Fibroblast of the aortic adventitia (primary cell): Measurements from ENCODE around the gene ZNF22. TPM values are rescaled to one million over a fixed set of nuclear protein-coding genes. Genes with fewer than 3 reads are reported as not detected.

Source experiments
- DNase-seq: peaks from one replicate; pipeline ENCODE4 v3.0.0-alpha.2; 2010; ENCODE audit warnings: low read depth
- H3K4me3 ChIP-seq: 2 replicates; pipeline ENCODE4 v1.5.1; 2011; ENCODE audit warnings: low read depth, mild to moderate bottlenecking, control low read depth, low read length, moderate library complexity
- CTCF ChIP-seq: IDR thresholded peaks from 2 replicates; pipeline ENCODE4 v1.5.1; 2011; ENCODE audit warnings: mild to moderate bottlenecking, low read length, control low read depth, inconsistent platforms; ENCODE audit not compliant: insufficient read depth
- total RNA-seq: library from RNA; depleted of rRNA; stranded (reverse); fragments of >200 nt; gene quantifications from 2 replicates; pipeline ENCODE4 v1.2.3, GENCODE V29; 2012; ENCODE audit warnings: low replicate concordance

Gene ZNF22
- total RNA-seq, 1 donor, result 16.6 TPM

GRCh38 chr10:44974082-44974627 lies 26.6 kb upstream of the ZNF22 start:
- no peak for DNase-seq
- no peak for TF ChIP-seq CTCF
- peak overlapping the region; percentile 13 for H3K4me3 ChIP-seq

- H3K4me3 ChIP-seq, result peak overlapping the region; percentile 54
- TF ChIP-seq CTCF, result peak; percentile 69
- DNase-seq, result peak; percentile 73
Observed at GRCh38 chr10:44974628-44975430, 25.9 kb upstream of the ZNF22 start.

GRCh38 chr10:44975431-44976331 lies 25.0 kb upstream of the ZNF22 start:
- H3K4me3 ChIP-seq, result peak overlapping the region; percentile 82
- DNase-seq, result peak; percentile 88
- TF ChIP-seq CTCF, result peak; percentile 13

GRCh38 chr10:44976352-44977198 lies 24.1 kb upstream of the ZNF22 start:
- peak overlapping the region; percentile 82 for H3K4me3 ChIP-seq
- no peak for TF ChIP-seq CTCF
- DNase-seq, result peak; percentile 32

DNA sequence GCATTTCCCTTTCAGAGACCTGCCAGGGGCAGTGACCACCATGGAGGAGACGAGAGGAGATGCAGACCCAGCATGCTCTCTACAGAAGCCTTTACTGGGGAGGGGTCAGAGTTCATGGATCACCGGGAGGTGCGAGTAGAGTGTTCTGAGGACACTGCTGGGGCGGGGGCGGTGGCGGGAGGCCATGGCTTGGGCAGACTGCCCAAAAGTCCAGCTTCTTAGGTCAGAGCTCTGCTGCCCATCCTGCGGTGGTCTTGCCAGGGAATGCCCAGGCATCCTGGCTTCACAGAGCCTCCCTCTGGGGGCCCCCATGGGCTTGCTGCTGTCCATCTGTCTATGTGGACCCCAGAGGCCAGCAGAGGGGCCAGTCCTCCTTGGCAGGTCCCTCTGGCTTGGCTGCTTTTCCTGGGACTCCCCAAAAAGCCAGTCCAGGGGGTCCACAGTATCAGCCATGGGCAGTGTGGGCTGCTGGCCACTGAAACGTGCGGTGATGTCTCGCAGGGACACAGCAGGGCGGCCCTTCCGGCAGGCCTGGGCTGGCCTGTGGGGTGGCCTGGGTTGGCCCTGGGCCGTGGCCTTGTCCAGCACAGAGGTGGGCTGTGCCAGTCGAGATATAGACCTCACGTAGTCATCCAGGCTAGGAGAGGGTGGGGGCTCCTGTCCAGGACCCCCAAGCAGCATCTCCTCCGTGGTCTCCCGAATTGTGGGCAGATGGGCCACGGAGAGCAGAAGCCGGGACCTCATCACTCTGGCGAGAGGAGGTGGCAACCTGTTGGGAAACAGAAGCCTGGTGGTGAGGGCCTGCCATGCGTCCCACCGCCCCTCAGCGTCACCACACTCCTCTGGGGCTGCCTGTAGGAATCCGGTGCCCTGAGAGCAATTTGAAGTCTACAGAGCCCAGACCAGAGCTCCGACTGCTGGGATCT lies 23.2 kb upstream of the ZNF22 start:
- peak overlapping the region; percentile 82 for H3K4me3 ChIP-seq
- no peak for TF ChIP-seq CTCF
- no peak for DNase-seq
